ENCODE results near the gene CCSAP.

The CCSAP gene

GRCh38 chr1:229323201-229323600, 19.6 kb downstream of the CCSAP start:
- H3K4me1 ChIP-seq (ENCODE audit: insufficient read depth, low read length, poor library complexity, severe bottlenecking): no peaks in the 10 kb centered on the region
- no peaks in the 10 kb centered on the region for H3K9me2 ChIP-seq (replicated peaks; ENCODE audit: low read depth, low read length)
- no peak overlapping the region for H3K9ac ChIP-seq (ENCODE audit: low read depth, low read length, poor library complexity, severe bottlenecking)
- no peaks in the 10 kb centered on the region for H3K27me3 ChIP-seq (ENCODE audit: insufficient read depth, low read length, poor library complexity, severe bottlenecking)
- no peak for TF ChIP-seq EZH2phosphoT487 (IDR thresholded peaks at IDR 0.05; ENCODE audit: borderline replicate concordance)
- no peak for TF ChIP-seq CTCF (conservative IDR thresholded peaks at IDR 0.05; ENCODE audit: low read length)
- no peak overlapping the region for H3K4me2 ChIP-seq (ENCODE audit: low read depth, low read length, poor library complexity, severe bottlenecking)
- no peak overlapping the region for H3K4me3 ChIP-seq (ENCODE audit: low read length, poor library complexity, severe bottlenecking)
- no peaks in the 10 kb centered on the region for H3K79me2 ChIP-seq (ENCODE audit: insufficient read depth, low read length)
- H3K9me3 ChIP-seq (ENCODE audit: insufficient read depth, low read depth, low read length): no peaks in the 10 kb centered on the region
- peaks cover 55% of the 10 kb centered on the region for H3K36me3 ChIP-seq (ENCODE audit: insufficient read depth, low read length)
- no peaks in the 10 kb centered on the region for H3F3A ChIP-seq (ENCODE audit: low read depth)
- H4K20me1 ChIP-seq (ENCODE audit: insufficient read depth, low read length, poor library complexity, severe bottlenecking): no peaks in the 10 kb centered on the region
- H2AFZ ChIP-seq (ENCODE audit: low read length): no peak overlapping the region

GRCh38 chr1:229319487-229319886, 23.4 kb downstream of the CCSAP start:
- H3K27me3 ChIP-seq (ENCODE audit: insufficient read depth, low read length, poor library complexity, severe bottlenecking): no peaks in the 10 kb centered on the region
- no peaks in the 10 kb centered on the region for H4K20me1 ChIP-seq (ENCODE audit: insufficient read depth, low read length, poor library complexity, severe bottlenecking)
- no peak for TF ChIP-seq EZH2phosphoT487 (IDR thresholded peaks at IDR 0.05; ENCODE audit: borderline replicate concordance)
- H3K9me2 ChIP-seq (replicated peaks; ENCODE audit: low read depth, low read length): no peaks in the 10 kb centered on the region
- no peak overlapping the region for H3K9ac ChIP-seq (ENCODE audit: low read depth, low read length, poor library complexity, severe bottlenecking)
- peaks cover 29% of the 10 kb centered on the region for H3K36me3 ChIP-seq (ENCODE audit: insufficient read depth, low read length)
- H3F3A ChIP-seq (ENCODE audit: low read depth): no peaks in the 10 kb centered on the region
- H3K9me3 ChIP-seq (ENCODE audit: insufficient read depth, low read depth, low read length): no peaks in the 10 kb centered on the region
- no peak overlapping the region for H2AFZ ChIP-seq (ENCODE audit: low read length)
- H3K79me2 ChIP-seq (ENCODE audit: insufficient read depth, low read length): no peaks in the 10 kb centered on the region
- no peak overlapping the region for H3K4me2 ChIP-seq (ENCODE audit: low read depth, low read length, poor library complexity, severe bottlenecking)
- no peaks in the 10 kb centered on the region for H3K4me1 ChIP-seq (ENCODE audit: insufficient read depth, low read length, poor library complexity, severe bottlenecking)
- H3K4me3 ChIP-seq (ENCODE audit: low read length, poor library complexity, severe bottlenecking): no peak overlapping the region

GRCh38 chr1:229318056-229318455, 24.8 kb downstream of the CCSAP start:
- Histone ChIP-seq H2AFZ (ENCODE audit: low read length) (no peak overlapping the region), H3K9me2 (replicated peaks; ENCODE audit: low read depth, low read length) (no peaks in the 10 kb centered on the region), H3K4me3 (ENCODE audit: low read length, poor library complexity, severe bottlenecking) (no peak overlapping the region), H3K9ac (ENCODE audit: low read depth, low read length, poor library complexity, severe bottlenecking) (no peak overlapping the region), H3K9me3 (ENCODE audit: insufficient read depth, low read depth, low read length) (no peaks in the 10 kb centered on the region), H4K20me1 (ENCODE audit: insufficient read depth, low read length, poor library complexity, severe bottlenecking) (no peaks in the 10 kb centered on the region), H3K36me3 (ENCODE audit: insufficient read depth, low read length) (peaks cover 17% of the 10 kb centered on the region; the same call in 1 of the 2 replicates), H3K79me2 (ENCODE audit: insufficient read depth, low read length) (no peaks in the 10 kb centered on the region), H3F3A (ENCODE audit: low read depth) (no peaks in the 10 kb centered on the region), H3K27me3 (ENCODE audit: insufficient read depth, low read length, poor library complexity, severe bottlenecking) (no peaks in the 10 kb centered on the region), H3K4me1 (ENCODE audit: insufficient read depth, low read length, poor library complexity, severe bottlenecking) (no peaks in the 10 kb centered on the region), H3K4me2 (ENCODE audit: low read depth, low read length, poor library complexity, severe bottlenecking) (no peak overlapping the region)
- TF ChIP-seq EZH2phosphoT487 (IDR thresholded peaks at IDR 0.05; ENCODE audit: borderline replicate concordance) (no peak), CTCF (conservative IDR thresholded peaks at IDR 0.05; ENCODE audit: low read length) (no peak)

- Histone ChIP-seq H3K4me2 (ENCODE audit: low read depth, low read length, poor library complexity, severe bottlenecking) (no peak overlapping the region), H4K20me1 (ENCODE audit: insufficient read depth, low read length, poor library complexity, severe bottlenecking) (no peaks in the 10 kb centered on the region), H3K79me2 (ENCODE audit: insufficient read depth, low read length) (no peaks in the 10 kb centered on the region), H3K4me3 (ENCODE audit: low read length, poor library complexity, severe bottlenecking) (no peak overlapping the region), H3F3A (ENCODE audit: low read depth) (no peaks in the 10 kb centered on the region), H2AFZ (ENCODE audit: low read length) (no peak overlapping the region), H3K4me1 (ENCODE audit: insufficient read depth, low read length, poor library complexity, severe bottlenecking) (no peaks in the 10 kb centered on the region), H3K27me3 (ENCODE audit: insufficient read depth, low read length, poor library complexity, severe bottlenecking) (no peaks in the 10 kb centered on the region), H3K9ac (ENCODE audit: low read depth, low read length, poor library complexity, severe bottlenecking) (no peak overlapping the region), H3K9me3 (ENCODE audit: insufficient read depth, low read depth, low read length) (no peaks in the 10 kb centered on the region), H3K36me3 (ENCODE audit: insufficient read depth, low read length) (peaks cover 12% of the 10 kb centered on the region; the same call in 1 of the 2 replicates), H3K9me2 (replicated peaks; ENCODE audit: low read depth, low read length) (no peaks in the 10 kb centered on the region)
- TF ChIP-seq CTCF (conservative IDR thresholded peaks at IDR 0.05; ENCODE audit: low read length): no peak
Observed at GRCh38 chr1:229316166-229316565, 26.7 kb downstream of the CCSAP start.

All from Loucy (cell line).